DND-41 (cell line): ENCODE results near the gene ACAN.

Source experiments
- ATAC-seq: fragments of 200-7000 bp; cut with Tn5 transposase; 3 replicates; pipeline ENCODE4 v1.9.1; 2021; ENCODE audit warnings: low read depth; ENCODE audit not compliant: insufficient read depth
- DNase-seq: peaks from one replicate; pipeline ENCODE4 v3.0.0-alpha.2; 2020
- H2AFZ ChIP-seq: 2 replicates; pipeline ENCODE4 v1.6.0; 2012; ENCODE audit warnings: low read depth, low read length
- H3K27ac ChIP-seq: 2 replicates; pipeline ENCODE4 v1.5.1; 2012; ENCODE audit warnings: low read length, inconsistent platforms
- H3K27me3 ChIP-seq: fragments of 200-600 bp; sonication (generic); 2 replicates; pipeline ENCODE4 v1.6.0; 2012; ENCODE audit warnings: low read length, mild to moderate bottlenecking, inconsistent platforms; ENCODE audit not compliant: insufficient read depth, poor library complexity
- H3K36me3 ChIP-seq: 2 replicates; pipeline ENCODE4 v1.5.1; 2012; ENCODE audit warnings: low read length, inconsistent platforms; ENCODE audit not compliant: insufficient read depth
- H3K4me1 ChIP-seq: 2 replicates; pipeline ENCODE4 v1.5.1; 2012; ENCODE audit warnings: mild to moderate bottlenecking, low read length; ENCODE audit not compliant: insufficient read depth
- H3K4me2 ChIP-seq: 2 replicates; pipeline ENCODE4 v1.6.0; 2012; ENCODE audit warnings: mild to moderate bottlenecking, moderate library complexity, low read length, inconsistent platforms; ENCODE audit not compliant: insufficient read depth
- H3K4me3 ChIP-seq, 2 experiments: fragments of 200-600 bp in 1 of 2; shearing (Covaris generic) in 1 of 2; 2 replicates each; pipeline ENCODE4 v1.5.1; 2012 to 2016; ENCODE audit warnings: inconsistent platforms in 2 of 2, low read length in 2 of 2, mild to moderate bottlenecking in 2 of 2, low read depth in 1 of 2, moderate library complexity in 1 of 2
- H3K79me2 ChIP-seq: 2 replicates; pipeline ENCODE4 v1.6.0; 2012; ENCODE audit warnings: low read length, inconsistent platforms; ENCODE audit not compliant: insufficient read depth
- H3K9ac ChIP-seq: 2 replicates; pipeline ENCODE4 v1.6.0; 2012; ENCODE audit warnings: low read depth, mild to moderate bottlenecking, inconsistent platforms, low read length, moderate library complexity
- H3K9me3 ChIP-seq: 2 replicates; pipeline ENCODE4 v1.5.1; 2012; ENCODE audit warnings: low read length, moderate library complexity, mild to moderate bottlenecking, inconsistent platforms; ENCODE audit not compliant: insufficient read depth, severe bottlenecking
- H4K20me1 ChIP-seq: 2 replicates; pipeline ENCODE4 v1.6.0; 2012; ENCODE audit warnings: low read length; ENCODE audit not compliant: insufficient read depth
- EZH2 ChIP-seq: IDR thresholded peaks from 3 replicates; pipeline ENCODE4 v1.6.1; 2012; ENCODE audit warnings: borderline replicate concordance, low read depth, mild to moderate bottlenecking, moderate library complexity, low read length, inconsistent platforms; ENCODE audit not compliant: severe bottlenecking
- TF ChIP-seq, protein P1 (sequence below): IDR thresholded peaks from 2 replicates; pipeline ENCODE4 v1.5.1; 2012; ENCODE audit warnings: borderline replicate concordance, low read length, moderate library complexity, mild to moderate bottlenecking; ENCODE audit not compliant: poor library complexity, severe bottlenecking; ENCODE audit errors: extremely low read depth

The ACAN gene

DNA sequence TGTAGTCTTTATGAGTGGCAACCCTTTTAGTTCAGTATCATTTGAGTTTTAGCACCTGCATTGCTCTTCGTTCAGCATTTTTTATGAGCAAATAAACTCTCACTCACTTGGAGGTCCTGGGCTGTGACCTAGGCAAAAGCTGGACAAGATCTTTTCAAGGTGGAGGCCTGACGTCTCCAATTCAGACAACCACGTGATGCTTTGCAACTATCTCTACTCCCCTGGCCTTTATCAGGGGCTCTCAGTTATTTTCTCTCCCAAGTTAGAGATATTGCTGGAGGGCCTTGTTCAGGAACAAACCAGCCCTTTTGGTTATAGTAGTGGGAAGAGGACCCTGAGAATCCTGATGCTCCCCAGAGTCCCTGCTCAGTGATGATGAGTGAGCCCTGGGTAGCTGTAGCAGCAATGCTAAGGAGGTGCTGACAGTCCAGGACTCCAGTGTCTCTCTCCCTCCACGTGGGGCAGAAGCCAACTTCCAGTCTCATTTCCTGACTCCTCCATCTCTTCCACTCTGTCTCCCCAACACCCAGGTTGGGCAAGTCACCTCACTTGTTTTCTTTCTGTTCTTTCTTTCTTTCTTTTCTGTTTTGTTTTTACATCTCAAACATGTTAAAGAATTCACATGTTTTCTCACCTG lies 61.7 kb downstream of the ACAN start:
- DNase-seq (no peak), ATAC-seq (no peak)
- TF ChIP-seq EZH2 = no peak
- TF ChIP-seq, protein P1, sequence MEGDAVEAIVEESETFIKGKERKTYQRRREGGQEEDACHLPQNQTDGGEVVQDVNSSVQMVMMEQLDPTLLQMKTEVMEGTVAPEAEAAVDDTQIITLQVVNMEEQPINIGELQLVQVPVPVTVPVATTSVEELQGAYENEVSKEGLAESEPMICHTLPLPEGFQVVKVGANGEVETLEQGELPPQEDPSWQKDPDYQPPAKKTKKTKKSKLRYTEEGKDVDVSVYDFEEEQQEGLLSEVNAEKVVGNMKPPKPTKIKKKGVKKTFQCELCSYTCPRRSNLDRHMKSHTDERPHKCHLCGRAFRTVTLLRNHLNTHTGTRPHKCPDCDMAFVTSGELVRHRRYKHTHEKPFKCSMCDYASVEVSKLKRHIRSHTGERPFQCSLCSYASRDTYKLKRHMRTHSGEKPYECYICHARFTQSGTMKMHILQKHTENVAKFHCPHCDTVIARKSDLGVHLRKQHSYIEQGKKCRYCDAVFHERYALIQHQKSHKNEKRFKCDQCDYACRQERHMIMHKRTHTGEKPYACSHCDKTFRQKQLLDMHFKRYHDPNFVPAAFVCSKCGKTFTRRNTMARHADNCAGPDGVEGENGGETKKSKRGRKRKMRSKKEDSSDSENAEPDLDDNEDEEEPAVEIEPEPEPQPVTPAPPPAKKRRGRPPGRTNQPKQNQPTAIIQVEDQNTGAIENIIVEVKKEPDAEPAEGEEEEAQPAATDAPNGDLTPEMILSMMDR = no peak
- Histone ChIP-seq H3K9me3 (no peaks in the 10 kb centered on the region), H3K4me2 (no peak overlapping the region), H3K27ac (no peak overlapping the region), H3K79me2 (no peaks in the 10 kb centered on the region), H2AFZ (no peak overlapping the region), H3K4me1 (no peaks in the 10 kb centered on the region), H3K36me3 (no peaks in the 10 kb centered on the region), H4K20me1 (no peaks in the 10 kb centered on the region), H3K4me3 (no peak overlapping the region), H3K9ac (no peak overlapping the region), H3K27me3 (peaks cover 1% of the 10 kb centered on the region)

- peaks cover 4% of the 10 kb centered on the region for H3K27me3 ChIP-seq
Measured at GRCh38 chr15:88865498-88866099, 62.4 kb downstream of the ACAN start.

DNA sequence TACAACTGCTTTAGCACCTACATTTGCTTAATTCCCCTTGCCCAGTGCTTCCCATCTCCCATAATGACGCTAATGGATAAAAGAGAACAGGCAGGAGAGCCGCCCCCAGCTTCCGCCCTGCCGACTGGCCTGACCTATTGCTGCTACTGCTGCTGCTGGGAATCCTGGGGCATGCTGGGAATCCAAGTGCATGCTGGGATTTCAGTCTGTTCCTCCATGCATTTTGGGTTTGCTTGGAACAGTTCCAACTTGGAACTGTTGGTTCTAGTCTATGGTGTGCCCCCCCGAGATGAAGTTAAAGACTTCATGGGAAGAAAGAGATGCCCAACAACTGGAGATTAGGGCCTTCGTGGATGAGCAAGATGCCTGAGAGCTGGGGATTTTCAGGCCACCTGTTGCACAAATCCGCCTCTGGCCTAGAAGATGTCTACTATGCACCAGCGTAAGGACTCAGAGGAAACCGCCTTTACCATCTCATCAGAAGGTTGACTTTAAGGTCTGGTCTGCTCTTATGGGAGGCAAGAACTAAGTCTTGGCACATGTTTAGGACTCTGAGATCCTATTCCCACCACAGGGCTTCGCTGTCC lies 63.2 kb downstream of the ACAN start:
- H3K79me2 ChIP-seq = no peaks in the 10 kb centered on the region
- H3K27me3 ChIP-seq = peaks cover 4% of the 10 kb centered on the region
- TF ChIP-seq EZH2 = no peak
- TF ChIP-seq, protein P1 = no peak
- H3K4me3 ChIP-seq = no peak overlapping the region
- H2AFZ ChIP-seq = no peak overlapping the region
- no peak overlapping the region for H3K4me2 ChIP-seq
- ATAC-seq (no peak), DNase-seq (no peak)
- H3K36me3 ChIP-seq = no peaks in the 10 kb centered on the region
- no peaks in the 10 kb centered on the region for H4K20me1 ChIP-seq
- H3K27ac ChIP-seq = no peak overlapping the region
- H3K9ac ChIP-seq = no peak overlapping the region
- H3K4me1 ChIP-seq = no peaks in the 10 kb centered on the region
- no peaks in the 10 kb centered on the region for H3K9me3 ChIP-seq

More at GRCh38 chr15:88865498-88866099, 62.4 kb downstream of the ACAN start:
- TF ChIP-seq, protein P1 = no peak
- TF ChIP-seq EZH2 = no peak
- no peak overlapping the region for H3K27ac ChIP-seq
- no peak for ATAC-seq
- H3K79me2 ChIP-seq = no peaks in the 10 kb centered on the region
- H3K4me1 ChIP-seq = no peaks in the 10 kb centered on the region
- no peak overlapping the region for H3K4me2 ChIP-seq
- H3K9ac ChIP-seq = no peak overlapping the region
- H3K4me3 ChIP-seq = no peak overlapping the region
- no peak for DNase-seq
- no peaks in the 10 kb centered on the region for H3K36me3 ChIP-seq
- H4K20me1 ChIP-seq = no peaks in the 10 kb centered on the region
- no peak overlapping the region for H2AFZ ChIP-seq
- H3K9me3 ChIP-seq = no peaks in the 10 kb centered on the region
